GM21576 (cell line): ENCODE results near the gene KIAA0753.
"Not testable (repeated sequence)": the region's sequence is repeated elsewhere in the genome, so short reads cannot be mapped to it uniquely, and the experiment has no call there.

Source experiments
- ATAC-seq: cut with Tn5 transposase; IDR thresholded peaks from one replicate; pipeline ENCODE4 v1.9.1; 2021; ENCODE audit warnings: mild to moderate bottlenecking, moderate library complexity; ENCODE audit not compliant: unreplicated experiment

The KIAA0753 gene

DNA sequence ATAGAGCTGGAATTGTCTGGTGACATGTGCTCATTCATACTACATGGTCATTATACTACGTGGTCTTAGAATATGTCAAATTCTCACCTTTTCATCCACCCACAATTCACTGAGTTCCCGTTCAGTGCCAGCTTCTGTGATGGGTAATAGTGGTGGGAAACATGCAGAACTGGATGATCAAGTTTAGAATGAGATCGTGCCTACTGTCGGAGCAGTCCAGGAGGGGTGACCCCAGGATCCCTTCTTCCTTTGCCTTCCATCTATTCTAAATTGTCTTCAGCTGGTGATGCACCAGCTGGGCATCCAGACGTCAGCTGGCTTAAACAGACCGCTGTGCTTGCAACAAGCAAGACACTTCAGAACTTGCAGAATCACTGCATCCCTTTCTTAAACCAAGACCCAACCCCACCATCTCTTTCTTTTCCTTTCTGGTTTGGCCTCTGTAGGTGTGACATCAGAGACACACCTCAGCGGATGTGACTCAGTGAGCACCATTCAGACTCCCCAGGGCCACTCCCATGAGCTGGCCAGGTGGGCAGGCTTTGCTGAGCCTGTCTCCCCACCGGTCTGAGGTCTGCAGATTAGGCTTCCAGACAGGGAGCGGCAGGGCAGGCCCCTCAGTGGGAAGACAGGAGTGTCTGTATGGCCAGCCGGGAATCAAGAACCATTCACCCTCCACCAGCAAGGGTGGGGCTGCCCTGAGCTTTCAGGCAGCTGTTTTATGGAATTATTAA, 29.1 kb upstream of the KIAA0753 start:
- no peak for ATAC-seq

DNA sequence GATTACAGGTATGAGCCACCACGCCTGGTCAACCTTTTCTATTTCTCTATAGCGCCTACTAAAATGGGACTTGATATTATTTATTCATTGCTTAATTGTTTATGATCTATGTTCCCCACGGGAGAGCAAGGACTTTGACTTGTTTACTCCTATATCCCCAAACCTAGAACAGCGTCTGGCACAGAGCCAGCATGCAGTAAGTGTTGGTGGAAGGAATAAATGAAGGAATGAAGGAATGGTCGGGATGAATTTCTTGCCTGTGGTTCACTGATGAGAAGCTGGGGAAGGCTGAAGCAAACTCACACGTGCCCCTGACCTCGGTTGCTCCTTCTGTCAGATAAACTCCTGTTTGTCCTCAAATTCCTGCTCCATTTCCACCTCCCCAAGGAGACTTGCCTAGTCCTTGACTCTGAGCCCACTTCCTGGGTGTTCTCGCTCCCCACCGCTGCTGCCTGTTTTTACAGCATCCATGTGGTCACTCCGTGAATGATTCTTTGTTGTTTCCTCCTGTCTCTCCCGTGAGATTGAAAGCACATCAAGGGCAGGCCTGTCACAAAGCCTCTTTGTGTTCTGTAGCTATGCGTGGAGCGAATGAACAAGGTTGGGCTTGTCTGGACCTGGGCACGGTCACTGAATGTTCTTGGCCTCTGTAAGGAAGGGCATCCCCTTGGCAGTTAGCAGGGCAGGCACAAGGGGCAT, 28.4 kb upstream of the KIAA0753 start:
- no peak for ATAC-seq

DNA sequence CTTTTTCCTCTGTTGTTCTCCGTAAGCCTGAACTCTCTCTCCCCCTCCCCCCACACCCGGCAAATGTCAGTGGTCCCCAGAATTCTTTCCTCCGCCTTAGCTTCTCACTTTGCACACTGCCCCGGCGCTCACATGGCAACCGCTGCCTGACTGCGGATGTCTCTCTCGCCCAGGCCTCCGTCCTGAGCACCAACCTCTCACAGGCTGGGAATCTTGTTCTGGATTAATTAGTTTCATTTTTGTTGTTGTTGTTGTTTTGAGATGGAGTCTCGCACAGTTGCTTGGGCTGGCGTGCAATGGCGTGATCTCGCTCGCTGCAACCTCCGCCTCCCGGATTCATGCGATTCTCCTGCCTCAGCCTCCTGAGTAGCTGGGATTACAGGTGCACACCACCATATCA, 27.7 kb upstream of the KIAA0753 start:
- ATAC-seq, result no peak

DNA sequence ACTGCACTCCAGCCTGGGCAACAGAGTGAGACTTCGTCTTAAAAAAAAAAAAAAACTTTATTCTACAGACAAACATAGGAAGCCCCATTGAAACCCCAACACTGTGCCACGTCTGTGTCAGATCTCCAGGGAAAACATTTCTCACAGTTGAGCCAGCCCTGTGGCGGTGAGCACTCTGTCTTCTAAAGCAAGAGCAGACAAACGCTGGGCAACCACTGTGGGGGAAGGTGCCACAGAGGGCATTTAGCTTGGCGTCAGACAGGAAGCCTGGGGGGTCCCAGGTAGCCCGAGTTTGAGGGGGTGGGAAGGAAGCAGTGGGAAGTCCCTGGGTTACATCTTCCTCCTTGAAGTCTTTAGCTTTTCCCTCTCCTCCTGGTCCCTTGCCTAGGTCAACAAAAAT, 27.0 kb upstream of the KIAA0753 start:
- no peak for ATAC-seq

DNA sequence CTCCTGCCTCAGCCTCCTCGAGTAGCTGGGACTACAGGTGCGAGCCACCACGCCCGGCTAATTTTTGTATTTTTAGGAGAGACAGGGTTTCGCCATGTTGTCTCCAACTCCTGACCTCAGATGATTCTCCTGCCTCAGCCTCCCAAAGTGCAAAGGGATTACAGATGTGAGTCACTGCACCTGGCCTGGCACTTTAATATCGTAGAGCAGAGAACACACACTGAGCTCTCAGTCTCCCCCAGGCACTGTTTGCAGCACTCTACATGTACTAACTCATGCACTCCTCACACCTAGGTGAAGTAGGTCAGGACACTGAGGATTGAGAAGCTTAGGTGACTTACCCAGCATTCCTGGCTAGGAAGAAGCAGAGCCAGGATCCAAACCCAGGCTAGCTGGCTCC, 26.0 kb upstream of the KIAA0753 start:
- ATAC-seq, result no peak

DNA sequence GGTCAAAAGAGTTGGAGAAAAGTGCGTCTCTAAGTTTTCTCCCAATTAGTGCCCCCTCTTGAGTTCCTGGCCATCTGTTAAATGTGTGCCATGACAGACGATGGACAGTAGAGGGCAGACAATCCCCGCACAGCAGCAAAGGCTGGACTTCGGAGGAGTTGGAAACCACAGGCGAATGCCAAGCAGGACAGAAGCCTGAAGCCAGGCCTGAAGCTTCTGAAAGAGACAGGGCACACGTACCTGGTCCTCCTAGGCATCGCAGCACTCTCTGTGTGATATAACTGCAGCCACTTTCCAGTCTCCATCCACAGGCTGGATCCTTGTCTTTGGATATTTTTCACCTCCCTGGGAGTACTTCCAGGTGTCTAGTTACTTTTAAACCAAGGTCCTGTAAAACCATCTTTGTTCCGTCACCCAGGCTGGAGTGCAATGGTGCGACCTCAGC, 25.6 kb upstream of the KIAA0753 start:
- no peak for ATAC-seq

DNA sequence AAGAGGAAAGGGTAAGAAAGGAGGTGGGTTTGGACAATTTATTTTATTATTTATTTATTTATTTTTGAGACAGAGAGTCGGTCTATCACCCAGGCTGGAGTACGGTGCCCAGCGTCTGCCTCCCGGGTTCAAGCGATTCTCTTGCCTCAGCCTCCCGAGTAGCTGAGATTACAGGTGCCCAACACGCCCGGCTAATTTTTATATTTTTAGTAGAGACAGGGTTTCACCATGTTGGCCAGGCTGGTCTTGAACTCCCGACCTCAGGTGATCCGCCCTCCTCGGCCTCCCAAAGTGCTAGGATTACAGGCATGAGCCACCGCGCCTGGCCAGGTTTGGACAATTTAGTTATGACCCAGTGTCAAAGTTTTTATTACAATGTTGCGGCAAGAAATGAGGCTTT, 22.7 kb upstream of the KIAA0753 start:
- ATAC-seq, result not testable (repeated sequence)

DNA sequence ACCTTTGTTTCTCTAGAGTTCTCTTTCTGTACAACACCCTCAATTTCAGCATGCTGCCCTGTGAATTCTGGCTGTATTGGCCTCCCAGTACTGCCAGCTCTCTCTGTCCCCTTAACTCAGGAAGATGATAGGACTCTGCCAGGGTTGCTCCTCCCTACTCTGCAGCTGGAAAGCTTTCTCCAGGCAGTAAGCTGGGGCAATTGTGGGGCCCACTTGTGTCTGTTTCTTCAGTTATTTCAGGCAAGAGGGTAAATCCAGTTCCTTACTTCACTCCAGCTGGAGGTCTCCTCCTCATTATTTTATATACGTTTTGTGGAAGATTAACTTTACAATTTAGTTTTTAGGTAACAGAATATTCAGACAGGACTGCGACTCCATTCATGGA, 20.9 kb upstream of the KIAA0753 start:
- no peak for ATAC-seq

DNA sequence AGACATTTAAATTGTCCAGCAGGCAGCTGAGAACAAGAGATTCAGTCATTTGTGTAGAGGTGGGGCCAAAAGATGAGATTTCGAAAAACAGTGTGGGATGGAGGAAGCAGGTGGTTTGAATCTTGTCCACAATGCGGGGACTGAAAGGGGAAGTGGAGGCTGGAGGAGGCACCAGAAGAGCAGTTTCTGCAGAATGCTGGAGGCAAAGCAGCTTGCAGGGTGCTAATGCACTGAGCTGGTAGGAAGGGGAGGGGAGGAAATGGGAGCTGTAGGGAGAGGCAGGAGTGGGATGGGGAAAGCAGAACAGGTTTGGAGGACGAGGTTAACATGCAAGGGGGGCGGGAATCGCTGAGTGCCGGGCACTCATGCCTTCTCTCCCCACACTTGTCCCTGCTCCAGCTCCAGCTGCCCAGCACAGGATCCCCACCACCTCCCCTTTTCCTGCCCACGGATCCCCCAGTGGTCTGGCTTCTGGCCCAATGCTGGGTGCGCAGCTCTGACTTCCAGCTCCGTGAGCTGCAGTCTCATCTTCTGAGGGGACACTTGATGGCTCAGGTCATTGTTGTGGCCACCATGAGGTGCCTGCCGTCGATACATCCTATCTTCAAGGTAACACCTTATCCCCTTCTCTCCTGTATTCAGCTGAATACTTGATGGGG, 20.4 kb upstream of the KIAA0753 start:
- ATAC-seq, result peak; percentile 71

DNA sequence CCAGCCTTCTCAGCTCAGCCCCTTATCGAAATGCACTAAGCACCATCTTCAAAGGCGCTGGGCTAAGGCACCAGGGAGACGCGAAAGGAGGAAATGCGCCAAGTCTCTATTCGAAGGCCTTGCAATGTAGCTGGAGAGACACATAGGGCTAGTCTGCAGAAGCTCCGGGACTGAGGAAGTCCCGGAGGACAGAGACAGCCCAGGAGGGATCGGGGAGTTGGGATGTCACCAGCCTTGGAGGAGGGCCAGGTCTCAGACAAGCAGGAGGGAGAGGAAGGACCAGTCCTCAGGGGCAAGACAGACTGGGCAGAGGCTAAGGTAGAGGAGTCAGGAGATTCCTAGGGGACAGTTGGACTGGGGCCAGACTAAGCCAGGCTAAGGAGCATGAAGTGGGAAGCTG, 19.6 kb upstream of the KIAA0753 start:
- ATAC-seq, result no peak

DNA sequence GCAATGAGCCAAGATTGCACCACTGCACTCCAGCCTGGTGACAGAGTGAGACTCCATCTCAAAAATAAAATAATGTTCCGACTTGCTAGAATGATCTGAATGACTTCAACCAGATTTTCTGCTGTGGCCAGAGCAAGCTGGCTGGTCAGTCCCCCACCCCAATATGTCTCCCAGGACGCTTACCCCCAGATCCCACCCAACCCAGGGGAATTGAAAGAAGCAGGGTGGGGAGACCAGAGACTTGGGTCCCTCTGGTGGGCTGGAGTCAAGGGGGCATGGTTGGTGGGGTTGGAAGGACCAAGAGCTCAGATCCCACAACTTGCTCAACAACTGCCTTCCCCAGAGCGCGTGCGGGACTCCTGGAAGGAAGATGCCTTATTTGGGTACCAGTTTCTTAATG, 17.9 kb upstream of the KIAA0753 start:
- not testable (repeated sequence) for ATAC-seq

DNA sequence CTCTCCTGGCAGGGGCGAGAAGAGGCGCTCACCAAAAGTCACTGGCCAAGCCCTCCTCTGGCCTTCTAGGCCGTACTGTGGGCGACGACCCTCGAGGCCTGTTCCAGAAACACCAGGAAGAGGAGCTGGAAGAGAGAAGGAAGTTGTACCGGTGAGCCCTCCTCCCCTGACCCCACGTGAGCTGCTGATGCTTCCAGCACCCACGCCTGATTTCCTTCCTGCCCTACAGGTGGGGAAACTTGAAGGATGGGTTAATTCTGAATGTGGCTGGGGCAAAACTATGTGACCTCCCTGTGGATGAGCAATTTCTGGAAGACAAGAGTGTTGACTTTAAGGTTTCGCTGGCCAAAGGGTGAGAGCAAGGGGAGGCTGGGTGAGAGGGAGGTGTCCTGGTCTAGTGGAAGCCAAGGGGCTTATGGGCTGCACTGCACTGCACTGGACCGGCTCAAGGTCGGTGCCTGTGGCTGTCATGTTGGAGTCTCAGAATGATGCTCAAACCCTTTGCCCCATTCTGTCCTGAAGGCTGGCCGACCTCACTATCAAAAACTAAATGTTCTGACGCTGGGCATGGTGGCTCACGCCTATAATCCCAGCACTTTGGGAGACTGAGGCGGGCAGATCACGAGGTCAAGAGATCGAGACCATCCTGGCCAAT, 17.2 kb upstream of the KIAA0753 start:
- no peak for ATAC-seq

DNA sequence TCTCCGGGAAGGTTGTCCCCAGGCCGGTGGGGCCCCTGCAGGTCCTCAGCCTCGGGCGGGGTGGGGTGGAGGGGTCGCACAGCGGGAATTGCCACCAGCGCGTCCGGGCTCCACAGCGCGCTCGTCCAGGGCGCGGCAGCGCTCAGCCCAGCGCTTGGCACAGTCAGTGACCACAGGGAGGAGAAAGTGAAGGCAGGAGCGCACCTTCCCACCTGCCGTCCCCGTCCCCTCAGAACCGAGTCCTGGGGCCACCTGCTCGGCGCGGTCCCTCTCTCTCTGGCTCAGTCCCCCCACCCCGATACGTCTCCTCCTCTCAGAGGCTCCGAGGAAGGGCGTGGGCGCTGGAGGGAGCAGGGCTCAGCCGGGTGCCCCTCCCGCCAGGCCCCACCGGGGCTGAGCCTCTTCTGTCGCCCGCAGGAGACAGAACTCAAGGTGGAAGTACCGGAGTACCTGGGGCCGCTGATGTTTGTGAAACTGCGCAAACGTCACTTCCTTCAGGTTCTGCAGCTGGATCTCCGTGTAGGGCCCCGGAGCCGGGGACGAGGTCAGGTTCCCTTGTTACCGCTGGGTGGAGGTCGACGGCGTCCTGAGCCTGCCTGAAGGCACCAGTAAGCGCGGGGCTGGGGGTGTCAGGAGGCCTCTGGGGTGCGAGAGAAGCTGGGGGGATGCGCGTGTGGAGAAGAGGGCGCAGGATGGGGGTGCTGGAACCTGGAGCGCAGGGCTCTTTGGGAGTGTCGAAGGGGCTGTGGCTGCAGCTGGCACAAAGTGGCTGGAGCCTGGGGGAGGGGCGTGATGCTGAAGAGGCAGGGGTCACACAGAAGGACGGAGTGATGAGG, 16.5 kb upstream of the KIAA0753 start:
- not testable (repeated sequence) for ATAC-seq

DNA sequence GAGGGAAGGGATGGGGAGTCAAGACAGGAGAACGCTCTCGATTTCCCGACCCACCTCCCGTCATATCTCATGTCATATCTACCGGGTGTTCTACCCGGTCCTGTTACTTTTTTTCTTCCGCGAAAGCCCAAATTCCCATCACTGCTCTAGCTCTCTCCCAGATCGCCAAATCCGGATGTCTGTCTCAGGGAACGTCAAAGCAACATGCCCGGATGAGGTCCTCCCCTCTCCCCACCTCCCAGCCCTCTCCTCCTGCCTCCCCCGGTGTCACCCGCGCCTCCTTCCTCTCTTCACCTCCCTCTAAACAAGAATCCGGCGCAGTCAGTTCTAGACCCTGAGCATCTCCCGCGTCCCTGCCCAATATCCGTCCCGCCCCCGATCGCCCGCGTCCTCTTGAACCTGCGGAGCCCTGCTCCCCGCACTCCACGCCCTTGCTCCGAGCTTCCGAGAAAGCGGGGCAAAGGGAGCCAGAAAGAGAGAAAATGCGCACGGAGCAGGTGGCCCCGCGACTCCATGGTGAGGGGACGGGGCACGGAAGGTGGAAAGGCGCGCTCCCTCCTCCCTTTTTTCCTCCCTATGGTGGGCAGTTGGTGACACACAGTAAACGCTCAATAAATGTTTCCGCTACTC, 15.3 kb upstream of the KIAA0753 start:
- not testable (repeated sequence) for ATAC-seq

DNA sequence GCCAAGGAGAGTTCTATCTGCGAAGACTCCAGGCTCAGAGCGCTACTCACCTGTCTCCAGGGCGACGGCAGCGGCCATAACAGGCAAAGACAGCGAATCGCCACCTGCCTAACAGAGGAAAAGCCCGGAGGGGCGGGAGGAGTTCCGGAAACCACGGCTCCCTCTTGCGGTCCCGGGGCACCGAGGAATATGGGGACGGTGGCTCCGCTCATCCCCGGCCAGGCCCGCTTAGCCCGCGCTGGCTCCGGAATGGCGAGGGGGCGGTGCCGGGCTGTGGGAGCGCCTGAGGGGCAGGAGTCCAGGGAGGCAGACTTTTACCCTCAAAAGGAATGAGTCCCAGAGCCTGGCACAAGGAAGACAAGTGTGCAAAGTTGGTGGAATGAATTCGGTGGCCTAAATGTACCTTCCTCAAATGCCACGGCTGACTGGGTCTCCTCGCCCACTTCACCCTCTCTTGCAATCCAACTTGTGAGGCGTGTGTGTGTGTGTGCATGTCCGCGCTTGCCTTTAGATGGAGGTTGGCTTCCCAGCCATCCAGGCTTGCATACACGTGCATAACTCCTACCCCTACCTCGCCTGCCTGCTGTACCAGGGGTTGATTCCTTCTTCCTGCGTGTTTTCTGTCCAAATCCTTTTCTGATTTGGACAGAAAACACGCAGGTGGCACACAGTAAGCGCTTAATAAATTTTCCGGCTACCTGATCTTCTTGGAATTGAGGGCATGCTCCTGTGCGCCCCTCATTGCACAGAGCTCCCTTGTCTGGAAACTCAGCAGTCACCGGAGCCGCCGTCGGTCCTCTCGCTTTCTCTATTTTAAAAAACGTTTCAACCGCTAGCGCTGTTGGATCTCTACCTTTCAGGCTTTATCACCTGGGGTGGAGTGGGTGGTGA, 14.6 kb upstream of the KIAA0753 start:
- ATAC-seq, result no peak

DNA sequence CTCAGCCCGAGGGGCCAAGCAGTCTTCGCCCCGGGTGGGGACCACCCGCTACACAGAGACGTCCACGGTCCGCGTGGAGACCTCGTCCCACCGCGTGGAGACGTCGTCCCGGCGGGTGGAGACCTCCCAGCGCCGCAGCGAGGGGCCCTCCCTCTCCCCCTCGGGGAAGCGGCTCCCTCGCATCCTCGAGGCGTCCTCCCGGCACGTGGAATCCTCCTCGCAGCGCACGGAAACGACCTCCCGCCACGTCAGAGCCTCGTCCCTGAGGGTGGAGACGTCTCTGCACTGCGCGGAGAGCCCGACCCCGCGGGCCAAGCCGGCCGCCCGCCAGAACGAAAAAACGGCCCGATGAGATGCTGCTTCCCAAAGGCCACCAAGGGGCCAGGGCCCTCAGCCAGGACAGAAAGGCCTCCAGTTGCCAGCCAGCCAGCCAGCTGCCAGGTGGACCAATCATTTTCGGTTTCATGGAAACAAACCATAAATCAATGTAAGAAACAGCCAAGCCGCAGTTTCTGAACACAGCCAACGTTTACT, 11.5 kb upstream of the KIAA0753 start:
- peak; percentile 4 for ATAC-seq

DNA sequence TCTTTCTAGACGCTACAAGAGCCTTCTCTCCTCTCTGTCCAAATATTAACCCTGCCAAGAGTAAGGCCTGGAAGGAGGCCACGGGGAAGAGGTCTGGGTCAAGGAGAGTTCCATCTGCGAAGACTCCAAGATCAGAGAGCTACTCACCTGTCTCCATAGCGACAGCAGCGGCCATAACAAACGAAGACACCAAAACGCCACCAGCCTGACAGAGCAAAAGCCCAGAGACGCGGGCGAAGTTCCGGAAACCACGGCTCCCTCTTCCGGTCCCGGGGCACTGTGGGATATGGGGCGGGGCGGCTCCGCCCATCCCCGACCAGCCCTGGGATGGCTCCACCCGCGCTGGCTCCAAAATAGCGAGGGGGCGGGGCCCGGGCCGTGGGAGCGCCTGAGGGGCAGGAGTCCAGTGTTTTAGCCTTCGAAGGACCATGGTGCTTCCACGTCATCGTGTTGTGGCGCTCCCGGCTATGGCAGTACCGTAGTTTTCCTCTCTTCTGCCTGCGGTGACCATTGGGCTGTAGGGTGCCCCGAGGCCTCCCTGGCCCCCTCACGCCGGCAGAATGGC, 10.9 kb upstream of the KIAA0753 start, which contains the start of the genes C17orf100 and MED31:
Gene C17orf100 (plus strand): TSS at position 409 of the 565 bp plus-strand sequence. CDS start 152 bp downstream, at position 561.
Gene MED31 (minus strand): TSS at position 252 of the 565 bp plus-strand sequence. CDS start 77 bp downstream, at position 175.
- peak; percentile 83 for ATAC-seq

DNA sequence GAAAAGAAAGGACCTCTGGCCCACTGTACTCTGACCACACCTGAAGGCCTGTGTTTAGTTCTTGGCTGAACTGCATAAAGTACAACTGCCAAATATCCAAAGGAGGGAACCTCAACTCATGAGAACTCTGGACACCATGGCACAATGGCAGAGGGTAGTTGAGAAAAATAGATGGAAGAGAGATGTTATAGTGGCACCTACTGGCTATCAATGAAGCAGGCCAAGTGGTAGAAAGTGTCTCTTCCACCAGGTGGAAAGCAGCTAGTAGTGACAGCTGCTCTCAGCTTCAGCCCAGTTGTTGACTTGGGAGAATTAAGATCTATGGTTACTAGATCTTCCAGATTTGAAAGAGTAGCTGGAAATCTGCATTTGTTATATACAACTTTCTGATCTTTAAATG, 7.7 kb upstream of the KIAA0753 start:
- ATAC-seq, result no peak
